ENCODE measurements around the gene HS2ST1.

The HS2ST1 gene

GRCh38 chr1:87147851-87148250 lies 233.4 kb downstream of the HS2ST1 start:
- DNase-seq (ENCODE audit: low read depth), result no peak

DNA sequence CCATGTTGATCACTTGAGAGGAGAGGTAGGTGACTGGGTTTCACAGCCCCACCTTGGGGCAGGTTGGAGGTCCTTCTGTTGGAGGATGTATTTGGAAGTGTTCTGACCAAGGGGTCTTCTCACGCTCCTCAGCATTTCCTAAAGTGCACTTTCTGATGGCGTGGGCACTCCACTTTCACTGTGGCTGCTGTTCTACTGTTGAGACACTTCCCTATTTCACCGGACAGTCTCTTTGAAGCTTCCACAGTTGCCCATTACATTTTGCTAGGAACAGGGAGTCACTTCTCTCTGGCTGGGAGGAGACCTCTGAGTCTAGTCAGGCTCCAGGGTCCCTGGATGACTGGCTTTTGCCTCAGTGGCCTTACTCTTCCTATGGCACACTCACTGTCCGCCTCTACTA lies 234.2 kb downstream of the HS2ST1 start:
- H3K4me3 ChIP-seq (ENCODE audit: low read depth, low read length), result no peak overlapping the region
- no peak for DNase-seq (ENCODE audit: low read depth)

More at GRCh38 chr1:87147851-87148250, 233.4 kb downstream of the HS2ST1 start:
- H3K4me3 ChIP-seq (ENCODE audit: low read depth, low read length), result no peak overlapping the region

- peak; percentile 55 for DNase-seq (ENCODE audit: low read depth)
- H3K4me3 ChIP-seq (ENCODE audit: low read depth, low read length), result no peak overlapping the region
Measured at GRCh38 chr1:87149241-87150041, 235.0 kb downstream of the HS2ST1 start.

DNA sequence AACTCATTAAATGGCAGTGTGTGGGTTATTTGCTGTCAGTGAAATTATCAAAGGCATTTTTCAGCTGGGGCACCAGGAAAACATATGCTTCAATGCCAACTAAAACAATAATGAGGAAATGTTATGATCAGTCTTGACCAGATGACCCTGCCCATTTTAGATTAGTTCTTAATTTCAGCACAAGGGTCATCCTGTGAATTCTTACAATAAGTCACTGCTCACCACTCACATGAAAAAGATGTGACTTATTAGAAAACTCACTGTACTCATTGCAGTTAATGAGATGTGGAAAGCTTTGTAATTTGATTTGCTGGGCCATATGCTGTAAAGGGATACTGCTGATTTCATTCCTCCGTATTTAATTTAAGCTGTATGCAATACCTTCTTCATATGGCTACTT lies 235.7 kb downstream of the HS2ST1 start:
- H3K4me3 ChIP-seq (ENCODE audit: low read depth, low read length), result no peak overlapping the region
- DNase-seq (ENCODE audit: low read depth), result no peak

DNA sequence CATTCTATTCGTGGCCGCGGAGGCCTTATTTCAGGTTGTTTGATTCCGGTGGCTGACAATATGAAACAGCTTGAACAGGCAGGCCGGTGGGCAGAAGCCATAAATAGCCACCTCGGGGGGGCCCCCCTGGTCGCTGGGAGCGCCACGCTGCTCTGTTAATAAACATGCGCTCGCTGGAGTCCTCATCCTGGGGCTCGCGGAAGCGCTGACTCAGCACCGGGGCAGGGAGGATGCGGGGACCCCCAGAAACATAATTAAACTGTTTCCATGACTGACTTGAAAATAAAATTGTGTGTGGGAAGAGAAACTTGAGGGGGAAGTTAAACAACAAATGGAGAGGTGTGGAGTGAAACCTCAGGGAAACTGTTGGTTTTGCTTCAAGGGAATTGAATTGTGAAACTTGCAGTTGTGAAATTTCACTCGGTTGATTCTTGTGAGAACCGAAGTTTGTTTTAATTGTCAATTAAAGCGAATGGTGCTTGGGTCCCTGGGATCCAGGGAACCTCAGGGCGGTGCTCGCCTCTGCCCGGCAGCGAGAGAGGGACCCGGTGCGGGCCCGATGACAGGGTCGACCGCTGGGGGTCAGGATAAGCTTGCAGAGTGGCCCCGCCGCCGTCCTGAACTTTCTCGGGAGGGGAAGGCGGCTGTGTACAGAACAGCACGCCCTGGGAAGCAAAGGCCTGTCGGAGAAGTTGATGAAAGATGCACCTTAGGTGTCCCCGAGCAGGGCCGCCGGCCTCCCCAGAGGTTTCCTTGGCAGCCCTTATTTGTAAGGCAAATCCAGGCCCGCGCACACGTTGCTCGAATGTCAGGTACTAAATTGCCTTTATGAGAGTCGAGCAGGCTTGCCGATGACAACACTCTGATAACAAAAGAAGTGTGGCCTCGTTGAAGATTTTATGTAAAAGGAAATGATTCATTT lies 237.3 kb downstream of the HS2ST1 start:
- peak; percentile 49 for DNase-seq (ENCODE audit: low read depth)
- H3K4me3 ChIP-seq (ENCODE audit: low read depth, low read length), result peak overlapping the region; percentile 0

- no peak for DNase-seq (ENCODE audit: low read depth)
- H3K4me3 ChIP-seq (ENCODE audit: low read depth, low read length), result no peak overlapping the region
Measured at GRCh38 chr1:87154384-87154783, 239.9 kb downstream of the HS2ST1 start.

DNA sequence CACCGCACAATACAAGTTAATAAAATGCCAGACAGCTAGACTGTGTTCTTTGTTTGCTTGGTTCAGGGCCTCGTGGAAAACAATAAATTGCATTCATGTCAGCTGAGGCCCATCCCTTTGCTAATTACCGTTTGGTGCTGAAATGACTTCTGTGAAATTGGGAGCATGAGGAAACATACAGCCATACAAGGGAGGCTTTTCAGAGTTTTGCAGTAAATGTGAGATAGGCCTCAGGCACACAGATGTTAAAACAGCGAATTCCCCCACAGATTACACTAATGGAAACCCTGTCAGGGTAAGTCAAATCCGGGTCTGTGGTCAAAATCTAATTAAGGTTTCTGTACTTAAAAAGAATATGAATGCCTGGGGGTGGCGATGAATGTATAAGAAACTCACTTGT lies 240.7 kb downstream of the HS2ST1 start:
- H3K4me3 ChIP-seq (ENCODE audit: low read depth, low read length), result no peak overlapping the region
- DNase-seq (ENCODE audit: low read depth), result no peak

- H3K4me3 ChIP-seq (ENCODE audit: low read depth, low read length), result no peak overlapping the region
- no peak for DNase-seq (ENCODE audit: low read depth)
Measured at GRCh38 chr1:87155648-87156047, 241.2 kb downstream of the HS2ST1 start.

- DNase-seq (ENCODE audit: low read depth), result no peak
- no peak overlapping the region for H3K4me3 ChIP-seq (ENCODE audit: low read depth, low read length)
Measured at GRCh38 chr1:87156124-87156523, 241.7 kb downstream of the HS2ST1 start.

- DNase-seq (ENCODE audit: low read depth), result no peak
- no peak overlapping the region for H3K4me3 ChIP-seq (ENCODE audit: low read depth, low read length)
Measured at GRCh38 chr1:87159378-87159915, 245.0 kb downstream of the HS2ST1 start.

Data from skeletal muscle cell (primary cell).